Upper lobe of right lung (tissue), 1 donor: ENCODE results near the gene ADAMTS2. TPM values are rescaled to one million over a fixed set of nuclear protein-coding genes. Genes with fewer than 3 reads are reported as not detected.

Experiments
- ATAC-seq: fragments of 200-7000 bp; cut with Tn5 transposase; one replicate; pipeline ENCODE4 v1.9.1; 2020; ENCODE audit warnings: mild to moderate bottlenecking, moderate library complexity
- DNase-seq: peaks from one replicate; pipeline ENCODE4 v3.0.0-alpha.2; 2020
- H3K27ac ChIP-seq: fragments of 200-600 bp; one replicate; pipeline ENCODE4 v1.8.0; 2022
- H3K27me3 ChIP-seq: fragments of 200-600 bp; one replicate; pipeline ENCODE4 v1.8.0; 2022; ENCODE audit warnings: mild to moderate bottlenecking
- H3K36me3 ChIP-seq: fragments of 200-600 bp; one replicate; pipeline ENCODE4 v1.8.0; 2022
- H3K4me1 ChIP-seq: fragments of 200-600 bp; one replicate; pipeline ENCODE4 v1.8.0; 2022
- H3K4me3 ChIP-seq: fragments of 200-600 bp; one replicate; pipeline ENCODE4 v1.8.0; 2022; ENCODE audit warnings: mild to moderate bottlenecking
- H3K9me3 ChIP-seq: fragments of 200-600 bp; one replicate; pipeline ENCODE4 v1.8.0; 2022
- intact Hi-C: fragments of 100-400 bp; cut with DNase I; formaldehyde crosslinking; loops from one replicate; pipeline ENCODE4 v1.11.0; 2022
- total RNA-seq: library from RNA; stranded (reverse); fragmentation: NEBNext Ultra II Directional; extraction: Animal tissue kit (Norgen Biotek cat#: 25700); gene quantifications from one replicate; pipeline ENCODE4 v1.2.1, GENCODE V29; 2021
- TF ChIP-seq, protein P1 (sequence below): fragments of 200-600 bp; IDR thresholded peaks from one replicate; pipeline ENCODE4 v1.8.0; 2022; ENCODE audit warnings: antibody characterized with exemption
- donor health status: DM: no; HTN: yes; CAD: no; lungs with severe emphysema.

Gene ADAMTS2
- total RNA-seq, 1 donor from 2014 or later: 16.4 TPM

GRCh38 chr5:179233909-179234562, 111.2 kb downstream of the ADAMTS2 start:
- Histone ChIP-seq H3K27me3 (no peaks in the 10 kb centered on the region), H3K4me1 (no peaks in the 10 kb centered on the region), H3K9me3 (peaks cover 3% of the 10 kb centered on the region), H3K4me3 (no peak overlapping the region), H3K36me3 (no peaks in the 10 kb centered on the region), H3K27ac (no peak overlapping the region)
- DNase-seq (peak; percentile 45), ATAC-seq (no peak)
- TF ChIP-seq, protein P1, sequence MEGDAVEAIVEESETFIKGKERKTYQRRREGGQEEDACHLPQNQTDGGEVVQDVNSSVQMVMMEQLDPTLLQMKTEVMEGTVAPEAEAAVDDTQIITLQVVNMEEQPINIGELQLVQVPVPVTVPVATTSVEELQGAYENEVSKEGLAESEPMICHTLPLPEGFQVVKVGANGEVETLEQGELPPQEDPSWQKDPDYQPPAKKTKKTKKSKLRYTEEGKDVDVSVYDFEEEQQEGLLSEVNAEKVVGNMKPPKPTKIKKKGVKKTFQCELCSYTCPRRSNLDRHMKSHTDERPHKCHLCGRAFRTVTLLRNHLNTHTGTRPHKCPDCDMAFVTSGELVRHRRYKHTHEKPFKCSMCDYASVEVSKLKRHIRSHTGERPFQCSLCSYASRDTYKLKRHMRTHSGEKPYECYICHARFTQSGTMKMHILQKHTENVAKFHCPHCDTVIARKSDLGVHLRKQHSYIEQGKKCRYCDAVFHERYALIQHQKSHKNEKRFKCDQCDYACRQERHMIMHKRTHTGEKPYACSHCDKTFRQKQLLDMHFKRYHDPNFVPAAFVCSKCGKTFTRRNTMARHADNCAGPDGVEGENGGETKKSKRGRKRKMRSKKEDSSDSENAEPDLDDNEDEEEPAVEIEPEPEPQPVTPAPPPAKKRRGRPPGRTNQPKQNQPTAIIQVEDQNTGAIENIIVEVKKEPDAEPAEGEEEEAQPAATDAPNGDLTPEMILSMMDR: no peak
- intact Hi-C loops: no loop called here

DNA sequence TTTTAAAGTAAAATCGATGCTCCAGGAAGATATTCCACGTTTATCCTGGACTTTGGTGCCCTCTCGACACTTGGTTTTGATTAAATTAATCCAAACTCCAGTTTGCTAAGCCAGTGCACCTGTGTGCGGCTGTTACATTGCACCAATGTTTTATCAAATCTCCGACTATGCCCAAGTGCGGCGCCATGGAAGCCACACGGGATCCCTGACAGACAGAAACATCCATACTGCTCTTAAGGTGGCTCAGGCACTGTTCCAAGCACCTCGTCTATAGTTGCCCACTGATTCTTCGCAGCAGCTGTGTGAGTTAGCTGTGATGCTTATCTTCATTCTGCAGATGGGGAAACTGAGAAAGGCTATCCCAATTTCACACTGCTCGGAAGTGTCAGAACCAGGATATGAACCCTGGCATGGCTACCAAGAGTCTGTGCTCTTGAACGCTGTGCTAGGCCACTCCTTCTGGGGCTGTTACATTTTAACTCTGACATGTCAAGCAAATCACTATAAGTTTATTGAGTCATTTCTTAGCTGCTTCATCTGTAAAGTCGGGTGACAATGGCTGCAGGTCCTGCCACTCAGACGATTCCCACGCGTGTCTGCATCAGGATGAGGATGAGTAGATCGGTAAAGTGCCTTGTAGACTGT, 113.0 kb downstream of the ADAMTS2 start:
- Histone ChIP-seq H3K27me3 (no peaks in the 10 kb centered on the region), H3K4me1 (no peaks in the 10 kb centered on the region), H3K27ac (no peak overlapping the region), H3K9me3 (peaks cover 3% of the 10 kb centered on the region), H3K4me3 (no peak overlapping the region), H3K36me3 (no peaks in the 10 kb centered on the region)
- ATAC-seq (no peak), DNase-seq (peak; percentile 40)
- TF ChIP-seq, protein P1: no peak
- intact Hi-C loops: no loop called here

DNA sequence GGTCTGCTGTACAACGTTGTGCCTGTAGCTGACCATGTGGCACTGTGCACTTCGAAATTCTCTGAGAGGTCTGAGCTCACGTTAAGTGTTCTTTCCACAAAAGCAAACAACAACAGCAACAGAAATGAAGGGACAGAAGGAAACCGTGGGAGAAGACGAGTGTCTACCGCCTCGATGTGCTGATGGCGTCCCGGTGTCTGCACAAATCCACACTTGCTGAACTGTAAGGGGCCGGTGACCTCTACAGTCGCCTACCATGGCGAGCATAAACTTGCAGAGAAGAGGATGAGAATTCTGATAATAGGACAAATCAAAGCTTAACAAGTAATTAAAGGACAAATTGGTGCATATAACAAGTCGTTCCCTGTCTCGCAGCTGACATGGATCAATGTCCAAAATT, 114.0 kb downstream of the ADAMTS2 start:
- Histone ChIP-seq H3K9me3 (no peaks in the 10 kb centered on the region), H3K27me3 (no peaks in the 10 kb centered on the region), H3K4me1 (no peaks in the 10 kb centered on the region), H3K27ac (no peak overlapping the region), H3K4me3 (no peak overlapping the region), H3K36me3 (no peaks in the 10 kb centered on the region)
- intact Hi-C loops: no loop called here
- ATAC-seq (no peak), DNase-seq (no peak)
- TF ChIP-seq, protein P1: no peak

- ATAC-seq (no peak), DNase-seq (peak; percentile 40)
- no peak overlapping the region for H3K27ac ChIP-seq
- no peaks in the 10 kb centered on the region for H3K4me1 ChIP-seq
- intact Hi-C loops: no loop called here
- H3K36me3 ChIP-seq: no peaks in the 10 kb centered on the region
- H3K9me3 ChIP-seq: no peaks in the 10 kb centered on the region
- H3K4me3 ChIP-seq: no peak overlapping the region
- H3K27me3 ChIP-seq: no peaks in the 10 kb centered on the region
- TF ChIP-seq, protein P1: no peak
Observed at GRCh38 chr5:179230061-179230461, 115.2 kb downstream of the ADAMTS2 start.

- H3K27ac ChIP-seq: no peak overlapping the region
- H3K36me3 ChIP-seq: no peaks in the 10 kb centered on the region
- H3K4me3 ChIP-seq: no peak overlapping the region
- H3K4me1 ChIP-seq: no peaks in the 10 kb centered on the region
- no peaks in the 10 kb centered on the region for H3K27me3 ChIP-seq
- ATAC-seq (no peak), DNase-seq (peak; percentile 41)
- intact Hi-C loops: no loop called here
- no peaks in the 10 kb centered on the region for H3K9me3 ChIP-seq
- TF ChIP-seq, protein P1: no peak
Observed at GRCh38 chr5:179229331-179229831, 115.9 kb downstream of the ADAMTS2 start.
